MG63 (cell line): ENCODE measurements around the gene RICTOR. TPM values are rescaled to one million over a fixed set of nuclear protein-coding genes. Genes with fewer than 3 reads are reported as not detected.

Experiments used
- DNase-seq: peaks from one replicate; pipeline ENCODE4 v3.0.0-alpha.2; 2020
- H3K27me3 ChIP-seq: fragments of 250-450 bp; sonication (Bioruptor Pico); 2 replicates; pipeline ENCODE4 v1.5.1; 2020; ENCODE audit warnings: mild to moderate bottlenecking, moderate library complexity
- H3K36me3 ChIP-seq: fragments of 250-450 bp; sonication (Bioruptor Pico); 2 replicates; pipeline ENCODE4 v1.5.1; 2020; ENCODE audit warnings: mild to moderate bottlenecking, moderate library complexity
- H3K4me3 ChIP-seq: fragments of 250-450 bp; sonication (Bioruptor Pico); 2 replicates; pipeline ENCODE4 v1.5.1; 2020; ENCODE audit warnings: mild to moderate bottlenecking, moderate library complexity
- H3K9me3 ChIP-seq: fragments of 250-450 bp; sonication (Bioruptor Pico); 2 replicates; pipeline ENCODE4 v1.5.1; 2020; ENCODE audit warnings: mild to moderate bottlenecking, moderate library complexity
- total RNA-seq: library from RNA; depleted of rRNA; stranded (reverse); fragments of >200 nt; shearing (Covaris generic); gene quantifications from 2 replicates; pipeline ENCODE4 v1.2.3, GENCODE V29; 2014; ENCODE audit warnings: low replicate concordance; rRNA removed

Gene RICTOR, protein sequence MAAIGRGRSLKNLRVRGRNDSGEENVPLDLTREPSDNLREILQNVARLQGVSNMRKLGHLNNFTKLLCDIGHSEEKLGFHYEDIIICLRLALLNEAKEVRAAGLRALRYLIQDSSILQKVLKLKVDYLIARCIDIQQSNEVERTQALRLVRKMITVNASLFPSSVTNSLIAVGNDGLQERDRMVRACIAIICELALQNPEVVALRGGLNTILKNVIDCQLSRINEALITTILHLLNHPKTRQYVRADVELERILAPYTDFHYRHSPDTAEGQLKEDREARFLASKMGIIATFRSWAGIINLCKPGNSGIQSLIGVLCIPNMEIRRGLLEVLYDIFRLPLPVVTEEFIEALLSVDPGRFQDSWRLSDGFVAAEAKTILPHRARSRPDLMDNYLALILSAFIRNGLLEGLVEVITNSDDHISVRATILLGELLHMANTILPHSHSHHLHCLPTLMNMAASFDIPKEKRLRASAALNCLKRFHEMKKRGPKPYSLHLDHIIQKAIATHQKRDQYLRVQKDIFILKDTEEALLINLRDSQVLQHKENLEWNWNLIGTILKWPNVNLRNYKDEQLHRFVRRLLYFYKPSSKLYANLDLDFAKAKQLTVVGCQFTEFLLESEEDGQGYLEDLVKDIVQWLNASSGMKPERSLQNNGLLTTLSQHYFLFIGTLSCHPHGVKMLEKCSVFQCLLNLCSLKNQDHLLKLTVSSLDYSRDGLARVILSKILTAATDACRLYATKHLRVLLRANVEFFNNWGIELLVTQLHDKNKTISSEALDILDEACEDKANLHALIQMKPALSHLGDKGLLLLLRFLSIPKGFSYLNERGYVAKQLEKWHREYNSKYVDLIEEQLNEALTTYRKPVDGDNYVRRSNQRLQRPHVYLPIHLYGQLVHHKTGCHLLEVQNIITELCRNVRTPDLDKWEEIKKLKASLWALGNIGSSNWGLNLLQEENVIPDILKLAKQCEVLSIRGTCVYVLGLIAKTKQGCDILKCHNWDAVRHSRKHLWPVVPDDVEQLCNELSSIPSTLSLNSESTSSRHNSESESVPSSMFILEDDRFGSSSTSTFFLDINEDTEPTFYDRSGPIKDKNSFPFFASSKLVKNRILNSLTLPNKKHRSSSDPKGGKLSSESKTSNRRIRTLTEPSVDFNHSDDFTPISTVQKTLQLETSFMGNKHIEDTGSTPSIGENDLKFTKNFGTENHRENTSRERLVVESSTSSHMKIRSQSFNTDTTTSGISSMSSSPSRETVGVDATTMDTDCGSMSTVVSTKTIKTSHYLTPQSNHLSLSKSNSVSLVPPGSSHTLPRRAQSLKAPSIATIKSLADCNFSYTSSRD (N-terminal part only)
- total RNA-seq: 13.1 and 15.6 TPM in 2 replicates

DNA sequence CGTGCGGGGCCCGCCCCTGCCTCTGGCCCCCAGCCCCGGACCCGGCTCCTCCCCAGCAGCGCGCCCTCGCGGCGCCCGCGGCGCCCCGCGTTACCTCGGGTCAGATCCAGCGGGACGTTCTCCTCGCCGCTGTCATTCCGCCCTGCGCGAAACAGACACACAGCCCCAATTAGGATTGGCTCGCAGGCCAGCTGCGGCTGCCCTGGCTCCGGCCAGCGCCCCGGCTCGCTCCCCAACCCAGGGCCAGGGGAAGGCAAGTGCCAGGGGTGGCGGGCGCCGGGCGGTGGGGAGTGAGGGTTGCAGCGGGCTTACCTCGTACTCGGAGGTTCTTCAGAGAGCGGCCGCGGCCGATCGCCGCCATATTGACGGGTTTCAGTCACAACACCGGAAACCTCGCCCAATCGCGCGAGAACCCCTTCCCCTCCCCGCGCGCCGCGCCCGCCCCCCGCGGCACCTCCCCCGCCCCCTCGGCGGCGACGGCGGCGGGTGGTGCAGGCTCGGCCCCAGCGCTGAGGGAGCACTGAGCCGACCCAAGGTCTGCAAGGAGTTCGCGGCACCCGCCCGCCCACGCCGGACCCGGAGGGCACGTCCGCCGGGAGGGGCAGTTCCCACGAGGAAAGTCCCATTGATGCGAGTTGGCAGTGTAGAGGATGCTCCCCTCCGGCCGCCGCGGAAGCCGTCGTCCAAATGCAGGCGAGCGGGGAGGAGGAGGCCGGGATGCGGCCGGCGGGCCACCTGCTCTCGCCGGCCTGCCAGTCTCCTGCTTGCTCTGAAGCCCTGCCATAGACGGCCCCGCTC lies at the start of gene RICTOR:
Gene RICTOR (minus strand): TSS at position 383 of the 798 bp plus-strand sequence. CDS start 22 bp downstream, at position 361.
- no peaks in the 10 kb centered on the region for H3K9me3 ChIP-seq
- peak; percentile 90 for DNase-seq
- no peaks in the 10 kb centered on the region for H3K27me3 ChIP-seq
- H3K36me3 ChIP-seq: peaks cover 13% of the 10 kb centered on the region
- H3K4me3 ChIP-seq: peak within 1 kb of the TSS; percentile 99

DNA sequence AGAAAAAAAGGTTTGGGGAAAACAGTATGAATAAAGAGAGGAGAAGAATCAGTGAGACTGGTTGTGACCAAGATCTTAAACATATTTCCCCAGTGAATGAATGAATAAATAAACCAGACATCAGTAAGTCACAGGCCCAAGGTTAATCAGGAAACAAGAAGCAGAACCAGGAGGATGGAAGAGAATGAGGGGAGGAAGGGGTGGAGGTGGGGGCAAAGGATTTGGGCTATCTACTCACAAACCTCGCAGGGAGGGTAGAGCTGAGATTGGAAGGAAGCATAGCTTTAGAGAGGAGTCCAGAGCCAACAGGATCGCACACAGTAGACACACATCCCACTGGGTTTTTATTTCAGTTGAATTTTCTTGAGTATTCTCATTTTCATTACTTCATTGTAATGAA lies 47.7 kb upstream of the RICTOR start:
- Histone ChIP-seq H3K27me3 (no peaks in the 10 kb centered on the region), H3K9me3 (no peaks in the 10 kb centered on the region), H3K4me3 (no peak overlapping the region), H3K36me3 (no peaks in the 10 kb centered on the region)
- DNase-seq: no peak

DNA sequence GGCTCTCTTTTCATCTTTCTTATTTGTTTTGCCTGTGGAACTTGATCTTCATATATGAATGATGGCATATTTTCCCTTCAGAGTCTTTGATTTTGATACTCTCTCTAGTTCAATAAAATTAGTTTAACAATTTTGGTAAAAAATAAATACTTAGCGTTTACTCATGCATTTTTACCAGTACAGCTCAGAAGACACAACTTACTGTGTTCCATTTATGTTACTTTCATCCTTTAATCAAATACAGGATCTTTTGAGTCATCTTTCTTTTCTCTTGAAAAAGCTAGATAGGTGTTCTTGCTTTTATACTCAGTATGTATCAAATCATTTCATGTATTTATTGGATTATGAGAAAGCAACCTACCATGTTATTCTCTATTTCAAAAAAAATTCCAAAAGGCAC lies 47.1 kb upstream of the RICTOR start:
- no peaks in the 10 kb centered on the region for H3K36me3 ChIP-seq
- H3K4me3 ChIP-seq: no peak overlapping the region
- no peak for DNase-seq
- H3K27me3 ChIP-seq: no peaks in the 10 kb centered on the region
- H3K9me3 ChIP-seq: no peaks in the 10 kb centered on the region

DNA sequence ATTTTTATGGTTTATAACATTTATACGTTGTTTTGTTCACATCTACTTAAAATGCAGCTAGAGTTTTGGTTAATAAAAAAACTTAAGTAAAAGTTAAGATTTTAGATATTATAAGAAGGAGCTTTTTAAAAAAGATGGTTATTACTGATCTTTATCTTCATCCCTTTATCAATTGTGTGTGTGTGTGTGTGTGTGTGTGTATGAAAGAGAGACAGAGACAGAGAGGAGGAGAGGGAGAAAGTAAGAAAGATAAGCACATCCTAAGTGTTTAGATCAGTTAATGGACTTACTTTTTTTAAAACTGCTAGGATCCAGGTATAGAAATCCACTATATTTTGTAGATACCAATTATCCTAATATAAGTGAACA lies 45.8 kb upstream of the RICTOR start:
- no peaks in the 10 kb centered on the region for H3K27me3 ChIP-seq
- H3K9me3 ChIP-seq: no peaks in the 10 kb centered on the region
- no peak overlapping the region for H3K4me3 ChIP-seq
- no peaks in the 10 kb centered on the region for H3K36me3 ChIP-seq
- no peak for DNase-seq

DNA sequence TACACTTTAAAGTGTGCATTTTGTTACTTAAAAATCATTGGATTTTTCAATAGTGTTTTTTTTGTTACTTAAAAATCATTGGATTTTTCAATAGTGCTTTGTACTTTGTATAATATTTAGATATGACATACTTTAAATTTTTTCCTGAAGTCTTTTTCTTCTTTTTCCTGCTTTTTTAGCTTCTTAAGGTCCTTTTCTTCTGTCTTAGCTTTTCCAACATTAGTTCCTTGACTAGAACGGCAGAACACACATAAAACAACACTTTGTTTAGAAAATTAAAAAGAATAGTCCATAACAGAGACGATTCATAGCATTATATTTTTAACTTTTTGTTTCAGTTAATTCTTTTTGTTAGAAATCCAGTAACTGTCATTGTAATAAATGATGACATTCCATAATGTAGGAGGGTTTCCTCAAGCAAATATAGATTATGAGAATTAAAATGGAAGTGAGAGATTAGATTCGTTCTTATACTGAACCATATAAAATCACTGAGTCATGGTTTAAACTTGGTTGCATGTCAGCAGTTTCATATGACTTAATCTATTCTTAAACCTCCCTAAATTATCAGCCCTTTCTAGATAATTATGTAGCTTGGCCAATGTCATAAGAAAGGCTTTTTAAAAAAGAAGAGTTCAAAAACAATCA lies 45.3 kb upstream of the RICTOR start:
- H3K36me3 ChIP-seq: no peaks in the 10 kb centered on the region
- DNase-seq: no peak
- H3K9me3 ChIP-seq: no peaks in the 10 kb centered on the region
- H3K27me3 ChIP-seq: no peaks in the 10 kb centered on the region
- peak overlapping the region; percentile 8 for H3K4me3 ChIP-seq

DNA sequence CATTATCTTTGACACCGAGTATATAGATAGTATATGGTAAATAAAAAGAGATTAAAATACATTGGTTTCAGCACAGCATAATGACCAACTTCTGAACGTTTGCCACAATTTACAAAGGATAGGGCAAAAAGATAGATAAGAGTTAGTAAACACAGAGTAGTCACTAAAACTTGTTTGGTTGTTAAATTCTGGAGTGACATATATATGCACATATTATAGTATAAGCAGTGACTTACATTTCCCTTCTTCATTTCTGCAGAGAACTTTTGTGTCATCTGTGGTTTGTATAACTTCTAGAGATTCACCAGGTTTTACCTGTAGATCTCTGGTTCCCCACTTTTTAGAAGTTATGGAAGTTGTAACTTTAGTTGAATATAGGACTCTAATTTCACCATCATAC lies 44.4 kb upstream of the RICTOR start:
- Histone ChIP-seq H3K27me3 (no peaks in the 10 kb centered on the region), H3K4me3 (no peak overlapping the region), H3K9me3 (no peaks in the 10 kb centered on the region), H3K36me3 (no peaks in the 10 kb centered on the region)
- DNase-seq: no peak

DNA sequence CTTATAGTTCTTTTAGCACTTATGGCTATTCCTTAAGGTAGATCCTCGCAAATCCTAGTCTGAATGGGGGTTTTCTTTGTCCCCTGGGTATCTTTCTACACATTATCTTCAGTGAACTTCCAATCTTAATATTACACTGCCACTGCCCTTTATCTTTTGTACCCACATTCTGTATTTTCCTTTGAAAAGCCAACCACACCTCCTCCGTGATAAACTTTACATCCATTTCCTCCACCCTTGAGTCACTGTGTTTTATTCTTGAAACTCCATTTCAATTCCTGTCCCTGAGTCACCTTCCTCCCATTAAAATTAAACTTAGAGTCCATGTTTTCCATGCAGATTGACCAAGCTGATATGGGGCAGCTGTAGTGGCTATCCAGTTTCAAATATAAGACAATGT lies 43.2 kb upstream of the RICTOR start:
- no peak for DNase-seq
- Histone ChIP-seq H3K9me3 (no peaks in the 10 kb centered on the region), H3K4me3 (no peak overlapping the region), H3K27me3 (no peaks in the 10 kb centered on the region), H3K36me3 (no peaks in the 10 kb centered on the region)

DNA sequence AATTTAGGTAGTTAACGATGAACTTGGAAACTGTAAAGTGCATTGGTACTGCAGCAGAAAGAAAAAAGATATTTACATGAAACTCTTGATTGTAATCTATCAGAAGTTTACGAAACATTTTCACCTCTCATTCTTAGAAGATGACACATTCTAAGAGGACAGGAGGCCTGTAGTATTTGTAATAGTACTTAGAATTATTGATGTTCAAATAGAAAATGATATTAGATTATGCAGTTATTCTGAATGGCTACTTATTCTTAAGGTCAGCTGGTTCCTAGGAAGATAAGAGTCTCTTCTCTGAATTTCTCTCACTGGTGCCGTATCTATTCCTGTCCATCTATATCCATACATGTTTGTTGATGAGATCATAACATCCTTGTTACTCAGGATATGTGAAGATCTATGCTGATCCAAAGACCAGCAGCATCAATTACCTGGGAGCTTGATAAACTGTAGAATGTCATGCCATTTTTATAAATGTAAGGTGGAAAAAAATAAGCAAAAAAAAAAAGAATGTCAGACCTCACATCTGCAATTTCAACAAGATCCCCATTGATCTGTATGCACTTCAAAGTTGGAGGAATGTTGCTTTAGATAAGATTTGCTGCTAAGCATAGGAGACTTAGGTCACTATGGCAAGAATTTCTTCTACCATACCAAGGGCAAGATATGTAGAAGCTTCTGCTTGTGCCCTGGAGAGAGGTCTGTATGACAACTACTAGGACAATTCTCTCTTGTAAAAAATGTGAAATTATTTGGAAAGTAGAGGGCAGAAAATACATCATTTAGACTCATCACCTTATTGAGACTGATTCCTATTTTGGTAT lies 42.4 kb upstream of the RICTOR start:
- Histone ChIP-seq H3K27me3 (no peaks in the 10 kb centered on the region), H3K4me3 (no peak overlapping the region), H3K36me3 (no peaks in the 10 kb centered on the region), H3K9me3 (no peaks in the 10 kb centered on the region)
- no peak for DNase-seq

DNA sequence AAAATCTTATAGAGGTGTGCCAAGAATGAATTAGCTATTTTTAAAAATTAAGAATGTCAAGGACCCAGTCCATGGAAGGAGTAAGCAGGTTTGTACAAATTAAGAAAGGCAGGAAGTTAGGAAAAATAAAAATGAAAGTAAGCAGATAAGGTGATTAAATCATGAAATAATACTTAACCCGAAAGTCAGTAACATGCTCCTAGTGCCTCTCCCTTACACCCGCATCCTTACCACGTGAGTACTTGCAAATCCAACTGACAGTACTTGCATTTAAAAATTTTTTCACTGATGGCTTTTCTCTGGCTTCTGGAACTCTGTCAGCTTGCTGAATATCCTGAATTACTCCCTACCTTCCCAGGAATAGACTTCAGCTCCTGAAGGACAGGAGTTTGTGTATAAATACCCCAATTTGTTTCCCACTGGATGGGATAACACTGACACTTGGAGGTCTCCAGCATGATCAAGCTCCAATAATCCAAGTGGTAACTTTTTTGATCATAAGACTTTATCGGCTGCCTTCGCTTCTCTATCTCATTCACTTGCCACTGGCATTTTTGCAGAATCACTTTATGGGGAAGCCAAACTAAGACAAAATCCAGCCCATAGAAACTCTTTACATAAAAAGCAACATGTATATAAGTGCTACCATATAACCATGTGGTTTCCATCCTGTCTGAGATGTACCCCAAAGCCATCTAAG lies 41.6 kb upstream of the RICTOR start:
- no peaks in the 10 kb centered on the region for H3K27me3 ChIP-seq
- no peak for DNase-seq
- no peaks in the 10 kb centered on the region for H3K36me3 ChIP-seq
- H3K4me3 ChIP-seq: no peak overlapping the region
- H3K9me3 ChIP-seq: no peaks in the 10 kb centered on the region

DNA sequence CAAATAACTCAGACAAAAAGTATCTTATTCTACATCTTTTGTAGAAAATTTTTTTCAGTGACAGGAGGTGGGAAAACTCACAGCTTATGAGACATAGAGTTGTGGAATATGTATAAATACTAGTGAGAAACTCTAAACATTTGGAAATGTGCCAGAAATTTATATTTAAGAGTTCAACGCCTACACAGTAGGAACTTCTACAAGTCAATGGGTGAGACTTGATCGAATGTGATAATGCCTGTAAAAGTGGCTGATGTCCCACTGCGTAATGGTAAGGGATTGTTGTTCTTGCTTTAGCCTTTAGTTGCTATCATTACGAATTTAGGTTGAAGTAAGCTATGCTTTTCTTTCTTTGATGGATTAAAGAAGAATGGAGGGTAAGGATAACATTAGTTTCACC lies 40.0 kb upstream of the RICTOR start:
- Histone ChIP-seq H3K36me3 (no peaks in the 10 kb centered on the region), H3K4me3 (no peak overlapping the region), H3K9me3 (no peaks in the 10 kb centered on the region), H3K27me3 (no peaks in the 10 kb centered on the region)
- DNase-seq: no peak

DNA sequence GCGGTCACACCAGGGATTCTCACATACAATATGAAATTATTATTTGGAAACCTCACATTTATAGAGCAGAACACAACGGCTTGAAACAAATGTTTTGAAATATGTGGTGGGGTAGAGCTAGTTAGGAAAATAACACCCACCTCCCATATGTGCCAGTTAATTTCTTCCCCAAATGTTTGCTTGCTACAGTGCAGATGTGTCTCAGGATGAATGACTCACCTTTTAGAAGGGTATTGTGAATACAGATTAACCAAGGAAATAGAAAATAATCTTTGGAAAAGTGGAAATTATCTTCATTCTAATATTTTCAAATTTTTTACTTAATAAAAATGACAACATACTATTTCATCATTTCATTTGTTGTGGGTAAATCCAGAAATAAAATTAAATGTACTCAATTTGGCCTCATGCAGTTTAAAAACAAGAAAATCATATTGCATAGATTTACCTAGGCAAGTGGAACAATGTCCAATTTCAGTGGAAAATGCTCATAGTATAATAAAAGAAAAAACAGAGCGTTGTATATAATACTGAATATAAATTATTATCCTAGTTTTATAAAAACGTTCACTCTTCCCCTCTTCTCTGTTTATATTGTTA lies 39.3 kb upstream of the RICTOR start:
- H3K4me3 ChIP-seq: no peak overlapping the region
- no peaks in the 10 kb centered on the region for H3K36me3 ChIP-seq
- no peak for DNase-seq
- no peaks in the 10 kb centered on the region for H3K9me3 ChIP-seq
- no peaks in the 10 kb centered on the region for H3K27me3 ChIP-seq

DNA sequence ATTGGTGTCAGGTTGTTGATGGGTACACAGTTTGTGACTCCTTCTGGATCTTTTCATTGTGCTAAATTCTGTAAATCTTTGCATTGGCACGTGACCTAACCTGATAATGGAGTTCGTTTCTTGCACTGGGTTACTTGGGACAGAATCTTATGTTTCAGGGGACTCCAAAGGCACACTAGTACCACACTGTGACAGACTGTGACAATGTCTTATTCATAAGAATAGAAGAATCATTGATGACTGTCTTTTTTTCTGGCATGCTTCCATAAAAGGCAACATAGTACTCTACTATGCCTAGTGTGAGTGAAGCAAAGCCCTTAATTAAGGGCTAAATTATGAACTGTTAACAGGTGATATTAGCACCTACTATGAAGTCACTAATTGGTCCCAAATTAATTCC lies 35.4 kb upstream of the RICTOR start:
- Histone ChIP-seq H3K4me3 (no peak overlapping the region), H3K27me3 (no peaks in the 10 kb centered on the region), H3K36me3 (no peaks in the 10 kb centered on the region), H3K9me3 (no peaks in the 10 kb centered on the region)
- DNase-seq: no peak

DNA sequence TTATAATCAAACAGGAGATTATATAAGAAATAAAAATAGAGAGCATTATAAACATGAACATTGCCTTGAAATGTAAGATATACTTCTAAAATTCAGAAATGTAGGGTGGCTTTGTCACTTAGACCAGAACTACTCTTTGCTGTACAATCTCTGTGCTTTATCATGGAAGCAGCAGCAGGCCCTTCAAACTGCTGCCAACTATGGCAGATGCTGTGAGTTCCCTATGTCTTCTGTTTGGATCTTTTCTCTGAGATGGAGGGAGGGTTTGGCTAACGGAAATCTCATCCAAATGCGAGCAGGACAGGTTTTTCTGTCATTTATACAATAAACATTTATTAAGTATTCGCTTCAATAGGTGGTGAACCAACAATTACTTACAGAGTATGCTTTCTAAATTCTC lies 34.8 kb upstream of the RICTOR start:
- H3K4me3 ChIP-seq: no peak overlapping the region
- H3K36me3 ChIP-seq: no peaks in the 10 kb centered on the region
- no peak for DNase-seq
- H3K9me3 ChIP-seq: no peaks in the 10 kb centered on the region
- no peaks in the 10 kb centered on the region for H3K27me3 ChIP-seq

DNA sequence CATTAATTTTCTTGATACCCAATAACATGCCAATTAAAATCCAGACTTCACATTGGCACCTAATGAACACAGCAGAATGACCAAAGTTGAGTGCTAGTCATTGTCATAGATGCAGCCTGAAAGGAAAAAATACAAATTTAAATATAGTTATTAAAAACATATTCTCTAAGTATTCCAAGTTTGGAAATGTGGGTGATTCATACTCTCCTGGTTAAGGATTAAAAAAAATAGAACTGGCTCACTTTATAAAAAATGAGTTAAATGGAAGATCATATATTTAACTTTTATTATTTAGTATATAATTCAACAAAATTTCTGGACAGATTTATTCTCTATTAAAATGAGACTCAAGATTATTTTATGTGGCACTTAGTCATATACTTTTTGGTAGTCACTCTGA lies 33.2 kb upstream of the RICTOR start:
- no peak overlapping the region for H3K4me3 ChIP-seq
- DNase-seq: no peak
- H3K36me3 ChIP-seq: no peaks in the 10 kb centered on the region
- no peaks in the 10 kb centered on the region for H3K27me3 ChIP-seq
- H3K9me3 ChIP-seq: no peaks in the 10 kb centered on the region
